Thyroid gland (tissue), 4 donors: ENCODE measurements around the gene SEMA6A.

Source experiments
- POLR2A ChIP-seq, 2 donors: fragments of 450-650 bp; IDR thresholded peaks; one replicate each; pipeline ENCODE4 v1.6.1; 2017; ENCODE audit warnings: antibody characterized with exemption in 2 of 2, mild to moderate bottlenecking in 2 of 2, moderate library complexity in 1 of 2
- TF ChIP-seq, protein P1 (sequence below), 6 experiments: fragments of 200-600 bp in 3 of 6; fragments of 450-650 bp in 3 of 6; sonication (generic) in 3 of 6; IDR thresholded peaks; one replicate each; pipeline ENCODE4 v1.5.1; 2016 to 2019; ENCODE audit warnings: antibody characterized with exemption in 6 of 6, mild to moderate bottlenecking in 2 of 6, inconsistent platforms in 1 of 6, moderate library complexity in 1 of 6

DNA sequence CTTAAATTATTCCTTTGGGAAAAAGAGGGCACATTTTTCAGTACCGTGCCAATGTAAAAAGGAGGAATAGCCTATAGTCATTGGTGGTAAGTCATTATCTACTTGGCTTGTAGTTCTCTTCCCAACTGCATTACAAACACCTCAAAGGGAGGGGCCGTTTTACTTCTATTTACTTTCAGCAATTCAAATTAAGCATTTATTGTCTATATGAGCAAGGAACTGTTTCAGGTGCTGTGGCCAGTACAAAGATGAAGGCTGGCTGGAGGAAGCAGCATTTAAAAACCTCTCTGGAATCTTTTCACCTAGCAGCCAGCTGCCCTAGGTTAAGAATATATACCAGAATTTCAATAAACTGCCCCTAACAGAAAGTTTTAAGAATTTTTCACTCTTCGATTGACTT is 48.9 kb downstream of the SEMA6A start:
- TF ChIP-seq, protein P1, sequence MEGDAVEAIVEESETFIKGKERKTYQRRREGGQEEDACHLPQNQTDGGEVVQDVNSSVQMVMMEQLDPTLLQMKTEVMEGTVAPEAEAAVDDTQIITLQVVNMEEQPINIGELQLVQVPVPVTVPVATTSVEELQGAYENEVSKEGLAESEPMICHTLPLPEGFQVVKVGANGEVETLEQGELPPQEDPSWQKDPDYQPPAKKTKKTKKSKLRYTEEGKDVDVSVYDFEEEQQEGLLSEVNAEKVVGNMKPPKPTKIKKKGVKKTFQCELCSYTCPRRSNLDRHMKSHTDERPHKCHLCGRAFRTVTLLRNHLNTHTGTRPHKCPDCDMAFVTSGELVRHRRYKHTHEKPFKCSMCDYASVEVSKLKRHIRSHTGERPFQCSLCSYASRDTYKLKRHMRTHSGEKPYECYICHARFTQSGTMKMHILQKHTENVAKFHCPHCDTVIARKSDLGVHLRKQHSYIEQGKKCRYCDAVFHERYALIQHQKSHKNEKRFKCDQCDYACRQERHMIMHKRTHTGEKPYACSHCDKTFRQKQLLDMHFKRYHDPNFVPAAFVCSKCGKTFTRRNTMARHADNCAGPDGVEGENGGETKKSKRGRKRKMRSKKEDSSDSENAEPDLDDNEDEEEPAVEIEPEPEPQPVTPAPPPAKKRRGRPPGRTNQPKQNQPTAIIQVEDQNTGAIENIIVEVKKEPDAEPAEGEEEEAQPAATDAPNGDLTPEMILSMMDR (IDR thresholded peaks at IDR 0.05), result no peak
- no peak for TF ChIP-seq POLR2A (IDR thresholded peaks at IDR 0.05)
